T-helper 22 cell (primary cell): ENCODE data around the gene MRPS25.
"Not testable (repeated sequence)": the region's sequence is repeated elsewhere in the genome, so short reads cannot be mapped to it uniquely, and the experiment has no call there.

Experiments
- DNase-seq: peaks from one replicate; pipeline ENCODE4 v3.0.0-alpha.2; 2020; ENCODE audit warnings: low read depth

Gene MRPS25

DNA sequence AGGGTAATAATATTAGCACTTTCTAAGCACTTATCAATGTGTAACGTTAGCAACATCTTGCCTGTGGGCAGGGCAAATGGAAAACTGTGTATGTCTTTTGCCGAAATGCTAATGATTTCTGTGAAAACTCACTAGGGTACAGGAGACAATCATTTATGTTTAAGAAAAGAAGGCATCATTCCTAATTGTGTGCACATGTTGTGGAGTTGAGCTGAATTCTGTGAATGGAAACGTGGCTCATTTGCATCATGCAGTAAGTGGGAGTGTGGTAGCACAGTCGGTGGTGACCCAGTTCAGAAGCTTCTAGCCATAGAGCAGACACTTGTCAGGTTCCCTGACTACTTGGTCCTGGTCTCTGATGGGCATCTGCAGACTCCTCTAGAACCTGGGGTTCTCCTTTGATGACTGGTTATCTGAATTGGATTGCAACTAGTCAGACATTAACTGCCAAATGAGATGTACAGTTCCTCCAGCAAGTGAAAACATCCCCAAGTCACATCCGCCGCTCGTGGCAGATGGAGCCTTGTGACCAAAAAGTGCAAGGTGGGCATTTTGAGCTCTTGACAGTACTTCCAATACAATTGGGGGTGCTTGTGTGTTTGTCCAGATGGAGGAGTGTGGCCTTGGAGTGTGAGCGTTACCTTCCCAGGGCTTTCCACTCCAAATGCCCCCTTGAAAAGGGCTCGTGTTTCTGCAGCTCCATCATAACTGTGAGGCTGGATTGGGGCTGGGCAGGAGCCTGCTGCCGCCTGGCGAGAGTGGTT lies 21.5 kb downstream of the MRPS25 start:
- no peak for DNase-seq

GRCh38 chr3:15042936-15043335 lies 22.2 kb downstream of the MRPS25 start:
- no peak for DNase-seq

- DNase-seq: no peak
Observed at GRCh38 chr3:15041950-15042349, 23.2 kb downstream of the MRPS25 start.

GRCh38 chr3:15040844-15041243 lies 24.3 kb downstream of the MRPS25 start:
- DNase-seq: no peak

GRCh38 chr3:15038306-15038705 lies 26.8 kb downstream of the MRPS25 start:
- DNase-seq: no peak

- DNase-seq: no peak
Observed at GRCh38 chr3:15033103-15033502, 32.0 kb downstream of the MRPS25 start.

DNA sequence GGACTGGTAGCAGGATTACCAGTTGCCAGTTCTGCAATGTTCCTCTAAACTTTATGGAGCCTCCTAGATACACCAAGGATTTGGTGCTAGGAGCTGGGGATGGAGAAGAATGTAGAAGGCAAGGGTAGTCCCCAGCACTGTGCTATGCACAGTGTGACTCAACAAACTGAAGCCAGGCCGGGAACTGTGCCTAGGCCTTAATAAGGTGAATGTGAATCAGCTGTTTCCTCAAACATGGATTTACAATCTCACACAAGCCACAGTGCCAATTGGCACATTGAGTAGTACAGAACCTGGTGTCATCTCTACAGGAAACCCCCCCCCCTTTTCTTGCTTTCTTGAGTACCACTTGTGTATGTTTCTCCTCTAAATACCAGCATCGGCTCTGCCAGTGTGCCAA lies 32.5 kb downstream of the MRPS25 start:
- DNase-seq: no peak

- DNase-seq: no peak
Observed at GRCh38 chr3:15029625-15030024, 35.5 kb downstream of the MRPS25 start.

DNA sequence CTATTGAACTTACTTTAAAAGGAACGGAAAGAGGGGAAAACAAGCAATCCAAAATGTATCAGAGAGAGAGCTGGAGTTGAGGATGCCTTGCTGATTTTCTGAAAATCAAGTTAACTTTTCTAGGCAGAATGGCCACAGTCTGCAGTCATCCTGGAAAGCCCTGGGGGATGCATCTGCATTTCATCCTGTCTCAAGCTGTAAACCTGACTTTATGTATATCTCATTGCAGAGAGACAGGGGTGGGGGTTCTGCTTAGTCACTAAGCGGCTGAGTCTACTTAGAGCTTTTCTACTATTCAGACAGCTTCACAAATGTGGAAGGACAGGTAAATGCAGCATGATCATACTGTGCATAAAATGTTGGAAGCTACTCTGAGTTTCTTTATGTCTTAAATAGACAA lies 41.4 kb downstream of the MRPS25 start:
- no peak for DNase-seq

GRCh38 chr3:15023249-15023648 lies 41.9 kb downstream of the MRPS25 start:
- DNase-seq: no peak

- no peak for DNase-seq
Observed at GRCh38 chr3:15017191-15017590, 47.9 kb downstream of the MRPS25 start.

DNA sequence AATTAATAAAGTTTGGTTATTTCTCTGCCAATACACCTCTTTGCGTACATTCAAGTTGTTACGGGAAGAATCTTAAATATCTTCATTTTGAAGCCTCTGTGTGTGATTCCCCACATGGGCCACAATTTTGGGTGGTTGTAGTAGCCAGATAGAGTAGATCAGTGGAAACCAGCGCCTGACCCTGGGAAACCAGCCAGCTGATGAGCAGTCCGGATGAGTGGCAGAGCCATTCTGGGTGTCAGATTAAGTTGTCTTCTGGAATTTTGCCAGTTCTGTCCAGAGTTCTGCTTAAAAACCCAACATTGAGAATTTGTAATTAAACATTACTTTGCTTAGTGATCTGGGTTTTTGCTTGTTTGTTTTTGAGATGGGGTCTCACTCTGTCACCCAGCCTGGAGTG lies 49.7 kb downstream of the MRPS25 start:
- DNase-seq: no peak

- no peak for DNase-seq
Observed at GRCh38 chr3:15014606-15015328, 50.3 kb downstream of the MRPS25 start.

DNA sequence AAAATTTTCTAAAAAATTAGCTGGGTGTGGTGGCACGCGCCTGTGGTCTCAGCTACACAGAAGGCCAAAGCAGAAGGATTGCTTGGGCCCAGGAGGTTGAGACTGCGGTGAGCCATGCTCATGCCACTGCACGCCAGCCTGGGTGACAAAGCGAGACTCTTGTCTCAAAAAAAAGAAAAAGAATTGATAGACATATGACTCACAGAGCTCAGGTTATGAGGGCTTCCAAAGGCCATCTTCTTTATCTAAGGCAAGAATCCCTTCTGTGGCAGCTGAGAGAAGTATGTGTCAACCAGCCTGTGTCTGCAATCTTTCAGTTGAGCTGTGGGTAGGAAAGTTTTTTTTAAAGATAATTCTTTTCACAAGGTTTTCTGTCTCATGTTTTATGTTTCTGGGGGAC lies 53.9 kb downstream of the MRPS25 start:
- DNase-seq: no peak

GRCh38 chr3:15010664-15011063 lies 54.5 kb downstream of the MRPS25 start:
- no peak for DNase-seq

- DNase-seq: no peak
Observed at GRCh38 chr3:15009167-15009566, 55.9 kb downstream of the MRPS25 start.

DNA sequence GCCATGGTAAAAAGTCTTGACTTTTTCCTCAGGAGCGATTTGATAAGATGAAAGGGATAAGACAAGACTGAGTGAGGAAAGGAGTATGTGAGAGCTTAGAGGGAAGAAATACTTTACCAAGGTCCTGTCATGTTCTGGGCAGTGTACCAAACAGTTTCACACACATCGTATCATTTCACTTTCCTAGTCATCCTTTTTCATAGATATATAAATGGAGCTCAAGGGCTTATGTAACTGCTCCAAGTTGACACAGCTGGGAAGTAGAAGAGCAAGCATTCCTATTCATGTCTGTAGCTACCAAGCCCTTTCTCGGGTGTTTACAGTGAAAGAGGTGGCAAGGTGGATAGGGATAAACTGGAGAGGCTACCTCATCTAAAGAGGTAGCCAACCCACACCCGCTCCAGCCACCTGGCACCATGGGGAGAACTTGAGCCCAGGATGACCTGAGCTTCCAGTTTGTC lies 57.4 kb downstream of the MRPS25 start:
- no peak for DNase-seq

- not testable (repeated sequence) for DNase-seq
Observed at GRCh38 chr3:14999182-14999581, 65.9 kb downstream of the MRPS25 start.
